NCI-H1694 treated with DMSO at 0.1 percent for 48 hours (cell line): Measurements from ENCODE around the gene KIAA1755.

Source experiments
- DNase-seq: peaks from one replicate; lab custom pipeline; 2025; lab: John Stamatoyannopoulos, UW

The KIAA1755 gene

DNA sequence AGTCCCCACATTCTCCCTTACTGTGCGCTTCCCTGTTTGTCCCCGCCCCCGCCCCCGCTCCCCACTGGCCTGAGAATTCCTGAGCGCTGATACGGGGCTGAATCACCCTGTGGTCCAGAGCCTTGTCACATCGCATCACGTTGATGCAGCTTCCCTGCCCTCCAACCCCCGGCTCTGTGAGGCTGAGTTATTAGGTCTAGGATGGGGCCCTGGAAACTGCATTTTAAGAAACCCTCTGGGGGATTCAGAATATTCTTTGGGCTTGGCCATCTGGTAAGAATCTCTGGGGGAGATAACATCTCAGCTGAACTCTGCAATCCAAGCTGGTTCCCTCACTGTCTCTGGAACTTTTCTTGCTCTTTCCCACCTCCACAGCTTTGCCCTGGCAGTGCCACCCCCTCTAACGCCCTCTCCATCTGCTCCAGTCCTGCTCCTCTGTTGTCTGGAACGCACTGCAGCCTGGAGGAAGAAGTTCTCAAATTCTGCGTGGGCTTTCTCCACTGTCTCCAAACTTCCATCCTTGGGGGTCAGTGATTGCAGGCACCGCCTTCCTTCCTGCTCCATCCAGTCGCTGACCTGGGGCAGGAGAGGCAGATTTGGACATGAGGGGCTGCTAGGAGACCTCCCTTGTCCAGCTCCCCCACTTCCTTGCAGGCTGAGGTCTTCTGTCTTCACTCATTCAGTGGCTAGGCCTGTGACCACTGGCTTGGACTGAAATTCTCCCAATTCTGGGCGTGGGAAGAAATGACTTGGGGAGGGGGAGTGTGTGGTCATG is 42.6 kb downstream of the KIAA1755 start:
- no peak for DNase-seq

DNA sequence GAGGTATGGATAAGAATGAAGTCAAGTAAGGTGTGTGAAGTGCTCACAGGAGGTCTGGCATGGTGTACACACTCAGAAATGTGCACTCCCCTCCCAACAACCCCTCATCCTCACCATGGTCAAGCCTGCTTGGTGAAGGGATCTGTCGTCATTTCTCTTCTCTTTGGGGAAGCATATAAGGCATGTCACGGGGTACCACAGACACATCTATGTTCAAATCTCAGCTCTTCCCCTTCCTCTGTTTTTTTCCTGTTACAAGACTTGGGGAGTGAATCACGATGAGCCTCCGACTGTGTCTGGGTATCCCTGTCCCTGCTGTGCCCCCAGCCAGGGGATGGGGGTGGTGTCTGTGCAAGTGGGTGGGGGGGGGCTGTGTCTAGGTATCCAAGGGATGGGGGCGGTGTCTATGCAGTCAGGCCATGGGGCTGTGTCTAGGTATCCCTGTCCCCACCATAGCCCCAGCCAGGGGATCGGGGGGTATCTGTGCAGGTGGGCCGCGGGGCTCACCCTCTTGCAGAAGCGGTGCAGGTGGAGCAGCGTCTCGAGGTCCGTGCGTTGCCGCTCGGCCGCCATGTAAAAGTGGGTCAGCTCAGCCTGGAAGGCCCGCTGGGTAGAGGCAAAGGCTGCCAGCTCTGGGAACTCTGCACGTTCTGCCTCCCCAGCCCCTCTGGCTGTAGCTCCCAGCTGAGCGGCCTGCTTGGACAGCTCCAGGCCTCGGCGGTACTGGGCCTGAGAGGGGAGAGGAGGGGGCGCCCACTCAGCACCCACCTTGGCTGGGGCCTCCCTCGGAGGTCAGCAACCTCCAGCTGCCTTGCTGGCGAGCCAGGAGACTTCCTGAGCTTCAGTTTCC is 43.6 kb downstream of the KIAA1755 start:
- no peak for DNase-seq

DNA sequence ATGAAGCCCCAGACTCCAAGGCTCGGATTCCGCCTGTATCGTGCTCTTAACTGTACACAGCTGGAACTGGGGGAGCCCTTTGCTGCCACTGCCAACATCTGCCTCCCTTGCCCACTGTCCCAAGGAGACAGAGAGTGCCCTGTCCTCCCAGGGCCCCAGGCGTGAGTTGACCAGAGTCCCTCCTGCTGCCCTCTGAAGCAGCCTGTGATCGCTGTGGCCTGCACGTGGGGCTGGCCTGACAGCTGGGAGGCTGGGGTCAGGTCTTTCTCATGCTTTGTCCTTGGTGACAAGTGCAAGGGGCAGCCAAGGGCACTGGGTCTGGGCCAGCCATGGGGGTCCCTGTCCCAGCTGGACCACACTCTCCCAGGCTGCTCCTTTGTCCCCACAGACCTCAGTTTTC is 44.3 kb downstream of the KIAA1755 start:
- DNase-seq, result no peak

DNA sequence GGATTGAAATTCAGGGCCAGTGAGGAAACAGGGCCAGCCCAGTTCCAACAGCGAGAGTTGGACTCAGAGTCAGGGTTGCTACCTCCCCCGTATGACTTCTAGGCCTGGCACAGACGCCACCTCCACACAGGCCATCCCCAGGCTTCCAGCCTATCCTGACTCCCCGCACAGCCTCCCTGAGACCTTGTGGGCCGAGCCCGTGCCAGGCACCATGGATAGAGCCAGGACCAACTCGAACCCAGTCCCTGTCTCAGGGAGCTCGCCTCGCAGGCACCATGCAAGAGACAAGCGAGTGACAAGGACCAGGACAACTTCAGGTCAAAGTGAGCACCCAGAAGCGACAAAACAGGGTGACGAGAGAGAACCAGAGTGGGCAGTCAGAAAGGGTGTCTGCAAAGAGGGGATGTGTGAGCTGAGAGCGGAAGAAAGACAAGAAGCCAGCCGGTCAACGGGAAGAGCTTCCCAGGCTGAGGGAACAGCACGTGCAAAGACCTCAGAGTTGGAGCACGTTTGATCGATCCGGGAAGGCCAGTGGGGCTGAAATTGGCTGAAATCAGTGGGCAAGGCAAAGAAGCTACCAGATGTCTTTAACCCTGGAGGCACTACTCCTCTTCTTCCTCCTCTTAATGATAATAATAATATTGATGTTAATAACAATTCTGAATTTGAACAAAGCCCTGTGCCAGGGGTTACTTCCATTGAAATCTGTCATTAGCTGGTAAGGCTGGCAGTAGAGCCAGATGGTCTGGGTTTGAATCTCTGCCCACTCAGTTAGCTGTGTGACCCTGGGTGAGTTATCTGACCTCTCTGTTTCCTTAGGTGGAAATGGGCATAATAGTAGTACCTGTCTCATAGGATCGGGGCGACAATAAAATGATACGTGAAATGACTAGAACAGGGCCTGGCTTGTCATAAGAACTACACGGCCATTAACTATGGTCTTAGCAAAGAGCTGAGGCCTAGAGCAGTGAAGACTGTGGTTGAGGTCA is 45.0 kb downstream of the KIAA1755 start:
- DNase-seq, result no peak

DNA sequence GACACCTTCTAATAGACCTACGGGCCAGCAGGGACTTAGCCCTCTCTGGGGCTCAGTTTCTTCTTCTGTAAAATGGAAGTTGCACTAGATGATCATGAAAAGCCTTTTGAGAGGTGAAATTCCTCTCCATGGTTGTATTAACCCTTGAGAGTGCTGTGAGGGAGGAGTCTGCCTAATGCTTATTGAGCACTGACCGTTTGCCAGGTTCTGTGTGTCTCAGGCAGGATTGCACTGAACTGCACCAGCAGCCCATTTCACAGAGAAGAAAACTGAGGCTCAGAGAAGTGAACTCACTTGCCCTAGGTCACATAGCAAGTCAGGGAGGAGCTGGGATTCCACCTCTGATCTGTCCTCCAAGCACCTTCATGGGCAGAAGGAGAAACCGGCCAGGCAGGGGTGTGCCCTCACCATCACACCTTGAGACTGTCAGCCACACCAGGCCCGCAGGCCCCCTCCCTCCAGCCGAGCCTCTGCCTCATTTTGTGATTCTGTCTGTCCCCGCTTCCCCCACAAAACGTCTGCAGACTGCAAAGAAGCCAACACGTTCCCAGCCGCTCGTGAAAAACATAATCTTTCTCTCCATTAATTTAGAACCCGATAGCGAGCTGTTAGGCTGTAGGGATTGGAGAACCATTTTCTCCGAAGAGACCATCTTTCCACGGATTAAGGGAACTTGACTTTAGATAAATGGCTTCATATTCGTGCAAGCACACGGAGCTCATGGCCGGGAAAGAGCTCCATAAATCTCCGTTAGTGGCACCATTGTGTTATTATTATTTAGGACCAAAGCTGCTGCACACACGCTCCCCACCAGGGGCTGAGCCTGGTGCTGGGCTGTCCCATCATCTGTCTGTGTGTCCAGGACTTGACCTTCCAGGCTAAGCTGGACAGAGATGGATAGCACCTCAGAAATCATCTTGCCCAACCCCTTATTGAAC is 46.0 kb downstream of the KIAA1755 start:
- no peak for DNase-seq

DNA sequence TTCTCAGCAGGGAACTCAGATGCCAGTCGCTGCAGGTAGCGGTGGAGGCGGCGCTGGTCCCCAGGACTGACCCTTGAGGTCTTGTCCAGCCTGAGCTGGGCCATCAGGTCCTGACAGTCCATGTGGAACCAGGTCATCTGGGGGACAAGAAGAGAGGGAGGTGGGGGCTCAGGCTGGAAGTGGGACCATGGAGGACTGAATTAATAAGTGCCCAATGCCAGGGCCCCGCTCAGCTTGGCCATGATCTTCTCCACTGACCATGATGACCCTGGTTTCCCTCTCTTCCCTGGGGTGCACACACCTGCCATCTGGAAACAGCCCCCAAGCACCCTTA is 47.0 kb downstream of the KIAA1755 start:
- DNase-seq, result no peak

DNA sequence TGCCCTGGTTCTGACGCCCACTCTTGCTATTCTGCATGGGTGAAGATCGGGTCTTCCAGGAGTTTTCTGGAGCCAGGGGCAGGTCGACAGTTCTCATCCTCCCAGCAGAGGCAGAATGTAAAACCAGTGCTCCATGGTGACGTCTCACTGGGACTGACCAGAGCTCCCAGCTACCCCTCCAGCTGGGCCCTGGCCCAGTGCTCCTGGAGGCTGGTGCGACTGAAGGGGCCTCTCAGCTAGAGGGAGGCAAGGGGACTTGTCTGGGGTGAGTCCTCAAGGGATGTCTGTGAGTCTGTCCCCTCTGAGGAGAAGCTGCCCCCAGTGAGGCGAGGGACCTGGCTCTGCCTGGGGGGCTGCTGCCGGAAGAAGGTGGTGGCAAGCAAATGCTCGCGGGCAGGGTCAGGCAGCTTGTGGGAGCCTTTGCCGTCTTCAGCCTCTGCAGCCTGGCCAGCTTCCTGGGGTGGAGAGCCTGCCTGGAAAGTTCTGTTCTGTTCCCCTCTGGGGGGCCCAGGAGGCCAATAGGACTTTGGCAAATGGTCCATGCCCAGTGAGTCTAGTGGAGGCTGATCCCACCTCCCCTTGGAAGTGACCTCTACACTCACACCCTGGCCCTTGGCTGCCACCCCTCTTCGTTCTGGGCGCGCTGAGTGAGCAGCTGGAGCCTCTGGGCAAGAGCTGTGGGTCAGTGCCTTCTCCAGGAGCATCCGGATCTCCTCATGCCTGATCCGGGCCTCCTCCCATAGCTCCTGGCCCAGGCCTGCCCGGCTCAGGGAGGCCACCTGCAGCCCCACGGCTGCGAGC is 47.5 kb downstream of the KIAA1755 start:
- no peak for DNase-seq

DNA sequence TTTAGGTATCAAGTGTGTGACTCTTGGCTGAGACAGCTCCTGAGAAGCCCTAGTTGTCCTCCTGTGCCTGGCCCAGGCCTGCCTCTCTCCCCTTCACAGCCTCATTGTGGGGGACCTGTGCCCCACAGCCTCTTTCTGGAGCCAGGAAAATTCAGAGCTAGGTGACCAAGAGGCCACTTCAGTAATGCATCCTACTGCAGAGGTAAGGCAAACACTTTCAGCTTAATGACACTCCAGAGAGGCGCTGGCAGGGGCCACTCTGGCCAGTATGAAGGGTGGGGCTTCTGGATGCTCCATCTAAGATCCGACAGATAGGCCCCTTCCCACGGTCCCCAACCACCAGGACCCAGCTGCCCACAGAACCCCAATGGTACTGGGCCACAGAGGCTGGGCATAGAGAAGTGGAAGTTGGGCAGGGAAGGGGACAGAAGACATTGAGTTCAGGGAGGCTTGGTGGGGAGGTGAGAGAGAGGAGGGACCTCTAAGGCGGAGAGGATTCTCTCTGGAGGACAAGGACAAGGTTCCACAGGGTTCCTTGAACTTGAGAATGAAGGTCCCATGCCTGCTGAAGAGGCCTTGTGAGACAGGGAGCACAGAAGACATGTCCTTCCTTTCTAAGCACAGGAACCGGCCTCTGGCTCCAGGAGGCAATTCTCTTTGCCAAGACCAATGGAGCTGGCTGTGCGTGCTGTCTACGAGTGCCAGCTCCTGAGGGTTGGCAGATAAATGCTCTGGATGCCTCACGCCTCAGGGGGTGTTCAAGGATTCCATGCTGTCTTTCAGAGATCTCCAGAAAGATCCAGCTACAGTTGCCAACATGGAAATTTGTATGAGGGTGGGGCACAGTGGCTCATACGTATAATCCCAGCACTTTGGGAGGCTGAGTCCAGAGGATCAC is 49.1 kb downstream of the KIAA1755 start:
- no peak for DNase-seq

DNA sequence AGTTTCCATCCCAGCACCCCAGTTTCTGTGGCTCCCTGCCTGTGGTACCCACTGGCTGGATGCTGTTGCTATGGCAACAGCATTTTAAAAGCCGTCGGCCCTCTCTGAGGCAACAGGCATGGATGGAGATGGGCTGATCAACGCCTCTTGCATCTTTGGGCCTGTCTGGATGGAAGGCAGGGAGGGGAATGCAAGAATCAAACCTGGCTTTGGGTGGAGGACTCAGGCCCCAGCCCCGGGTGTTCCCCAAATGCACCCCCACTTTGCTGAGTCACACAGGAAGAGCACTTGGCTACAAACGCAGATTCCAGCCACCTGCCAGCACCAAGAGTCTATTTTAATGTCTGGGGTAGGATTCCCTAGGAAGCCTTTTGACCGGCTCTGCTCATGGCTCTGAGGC is 49.8 kb downstream of the KIAA1755 start:
- DNase-seq, result no peak

DNA sequence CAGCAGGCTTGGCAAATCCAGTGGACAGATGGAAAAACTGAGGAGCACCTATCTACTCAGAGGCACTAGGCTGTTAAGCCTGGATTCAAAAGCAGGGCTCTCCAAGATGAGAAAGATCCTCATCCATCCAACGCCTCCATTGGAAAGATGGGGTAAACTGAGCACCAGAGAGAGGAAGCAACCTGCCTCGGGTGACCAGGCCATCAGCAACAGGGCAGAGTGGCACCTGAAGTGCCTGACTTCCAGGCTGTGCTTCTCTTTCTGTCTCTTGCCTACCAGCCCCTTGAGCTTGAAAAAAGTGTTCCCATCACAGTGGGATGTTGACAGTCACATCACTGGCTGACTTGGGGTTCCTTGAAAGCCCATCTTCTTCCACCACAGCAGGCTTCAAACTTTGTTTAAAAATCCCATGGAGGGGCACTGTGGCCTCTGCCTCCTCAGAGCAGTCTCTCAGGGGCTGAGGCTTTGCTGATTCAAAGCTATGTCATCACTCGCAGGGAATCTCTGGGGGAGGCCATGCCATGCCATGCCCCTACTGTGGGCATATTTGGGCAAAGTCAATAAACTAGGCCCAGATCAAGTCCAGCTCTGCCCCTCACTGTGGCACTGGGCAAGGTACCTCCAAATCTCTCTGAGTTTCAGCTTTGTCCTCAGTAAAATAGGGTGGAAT is 50.7 kb downstream of the KIAA1755 start:
- no peak for DNase-seq

DNA sequence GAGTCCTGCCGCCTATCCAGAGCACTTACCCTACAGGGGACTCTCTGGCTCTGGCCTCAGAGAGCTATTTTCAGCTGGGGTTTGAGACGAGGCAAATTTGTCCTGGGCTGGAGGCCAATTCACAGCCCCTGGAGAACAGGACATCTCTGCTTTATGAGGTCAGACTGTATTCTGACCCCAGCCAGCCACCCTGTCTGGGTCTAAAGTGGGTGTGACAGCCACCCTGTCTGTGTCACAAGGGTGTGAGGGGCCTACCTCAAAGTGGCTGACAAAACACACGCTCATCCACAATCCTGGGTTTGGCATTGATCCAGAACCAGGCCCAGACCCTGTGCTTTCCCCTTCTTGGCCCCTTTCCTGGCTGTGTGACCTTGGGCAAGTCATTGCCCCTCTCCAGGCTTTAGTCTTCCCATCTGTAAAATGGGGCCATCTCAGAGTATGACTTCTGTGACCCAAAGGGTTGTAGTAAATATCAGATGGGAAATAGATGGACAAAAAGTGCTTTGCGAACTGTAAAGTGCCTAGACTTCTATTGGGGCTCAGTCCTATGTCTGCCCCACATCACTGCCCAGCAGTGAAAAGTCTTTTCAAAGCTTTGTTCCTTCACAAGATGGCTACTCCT is 51.4 kb downstream of the KIAA1755 start:
- DNase-seq, result no peak

DNA sequence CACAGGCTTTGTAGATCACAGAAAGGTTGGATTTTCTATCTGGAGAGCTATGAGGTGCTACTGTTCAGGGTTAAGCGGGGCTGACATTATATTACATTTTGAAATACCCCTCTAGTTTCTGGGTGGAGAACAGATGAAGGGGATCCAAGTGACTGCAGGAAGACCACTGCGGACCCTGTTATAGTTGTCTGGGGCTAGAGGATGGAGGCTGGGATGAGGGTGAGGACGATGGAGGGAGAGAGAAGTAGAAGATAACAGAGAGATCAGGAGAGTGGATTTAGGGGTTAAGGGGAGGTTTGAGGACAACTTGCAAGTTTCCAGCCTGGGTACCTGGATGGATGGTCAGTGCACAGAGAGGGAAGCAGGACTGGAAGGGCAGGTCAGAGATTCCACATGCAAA is 52.0 kb downstream of the KIAA1755 start:
- DNase-seq, result no peak

DNA sequence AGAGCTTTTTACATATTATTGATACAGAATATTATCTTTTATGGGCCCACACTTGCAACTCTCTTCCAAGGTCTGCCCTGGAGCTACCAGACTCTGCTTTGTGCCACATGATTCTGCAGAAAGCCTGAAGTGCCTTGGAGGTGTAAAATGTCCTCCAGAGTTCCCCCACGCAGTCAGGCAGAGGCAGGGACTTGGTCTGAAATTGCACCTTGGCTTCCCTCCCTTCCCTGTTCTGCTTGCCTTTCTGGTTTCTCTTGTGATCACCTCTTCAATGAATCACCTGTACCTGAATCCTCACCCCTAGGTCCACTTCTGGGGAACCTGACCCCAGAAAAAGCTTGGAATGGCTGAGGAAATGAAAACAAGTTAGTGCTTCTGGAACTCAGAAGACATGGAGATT is 52.4 kb downstream of the KIAA1755 start:
- DNase-seq, result no peak

DNA sequence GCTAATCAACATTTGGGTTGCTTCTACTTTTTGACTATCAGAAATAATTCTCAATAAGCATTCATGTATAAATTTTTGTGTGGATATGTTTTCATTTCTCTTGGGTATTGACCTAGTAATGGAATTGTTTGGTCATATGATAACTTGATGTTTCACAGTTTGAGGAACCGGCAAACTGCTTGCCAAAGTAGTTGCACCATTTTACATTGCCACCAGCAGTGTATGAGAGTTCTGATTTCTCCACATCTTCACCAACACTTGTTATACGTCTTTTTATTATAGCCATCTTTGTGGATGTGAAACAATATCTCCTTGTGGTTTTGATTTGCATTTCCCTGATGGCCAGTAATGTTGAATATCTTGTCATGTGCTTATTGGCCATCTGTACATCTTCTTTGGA is 52.9 kb downstream of the KIAA1755 start:
- DNase-seq, result no peak

DNA sequence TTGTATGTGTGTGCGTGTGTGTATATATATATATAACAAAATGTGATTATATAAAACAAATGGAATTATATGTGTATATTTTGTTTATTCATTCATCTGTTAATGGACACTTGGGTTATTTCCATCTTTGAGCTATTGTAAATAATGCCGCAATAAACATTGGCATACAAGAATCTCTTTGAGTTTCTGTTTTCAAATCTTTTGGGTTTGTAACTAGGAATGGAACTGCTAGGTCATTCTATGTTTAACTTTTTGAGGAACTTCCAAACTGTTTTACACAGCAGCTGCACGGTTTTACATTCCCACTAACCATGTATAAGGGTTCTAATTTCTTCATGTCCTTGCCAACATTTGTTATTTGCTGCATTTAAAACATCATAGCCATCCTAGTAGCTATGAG is 55.5 kb downstream of the KIAA1755 start:
- DNase-seq, result no peak

DNA sequence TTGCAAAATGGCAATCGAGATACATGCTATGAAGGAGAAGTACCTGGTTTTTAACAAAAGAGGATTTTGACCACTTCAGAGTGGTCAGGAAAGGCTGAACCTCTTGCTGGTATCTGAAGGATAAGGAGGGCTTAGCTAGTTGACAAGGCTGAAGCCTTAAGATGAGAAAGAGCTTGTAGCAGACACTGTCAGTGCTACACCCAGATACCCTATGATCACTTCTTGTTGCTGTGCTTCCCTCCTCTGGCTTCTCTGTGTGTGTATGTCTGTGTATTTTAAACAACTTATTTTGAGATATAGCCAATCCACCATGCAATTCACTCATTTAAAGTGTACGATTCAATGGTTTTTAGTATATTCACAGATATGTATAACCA is 56.6 kb downstream of the KIAA1755 start:
- no peak for DNase-seq

DNA sequence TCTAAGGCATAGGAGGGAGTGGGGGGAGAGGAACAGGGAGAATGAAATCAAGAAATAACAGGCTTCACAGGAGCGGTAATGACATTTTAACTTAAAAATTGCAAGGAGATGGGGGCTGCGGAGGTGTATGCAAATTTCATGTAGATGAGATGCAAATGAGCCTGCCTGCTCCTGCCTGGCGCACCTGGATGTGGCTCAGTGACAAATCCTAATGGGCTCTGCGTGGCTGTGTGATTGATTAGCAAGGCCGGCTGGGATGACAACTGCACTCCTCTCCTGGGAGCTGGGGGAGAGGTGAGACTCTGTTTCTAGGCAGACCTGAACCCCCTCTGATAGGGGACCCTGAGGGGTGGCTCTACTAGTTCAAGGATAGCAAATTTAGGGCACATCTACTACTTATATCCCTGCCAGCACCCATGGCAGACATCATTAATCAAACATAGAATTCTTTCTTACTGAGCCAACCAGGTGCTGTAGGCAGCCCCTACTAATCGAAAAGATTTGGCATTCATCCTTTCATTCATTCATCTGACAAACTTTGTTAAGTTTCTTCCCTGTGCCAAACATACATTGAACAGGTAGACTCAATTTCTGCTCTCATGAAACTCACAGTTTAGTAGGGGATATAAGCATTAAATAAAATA is 57.1 kb downstream of the KIAA1755 start:
- DNase-seq, result no peak

DNA sequence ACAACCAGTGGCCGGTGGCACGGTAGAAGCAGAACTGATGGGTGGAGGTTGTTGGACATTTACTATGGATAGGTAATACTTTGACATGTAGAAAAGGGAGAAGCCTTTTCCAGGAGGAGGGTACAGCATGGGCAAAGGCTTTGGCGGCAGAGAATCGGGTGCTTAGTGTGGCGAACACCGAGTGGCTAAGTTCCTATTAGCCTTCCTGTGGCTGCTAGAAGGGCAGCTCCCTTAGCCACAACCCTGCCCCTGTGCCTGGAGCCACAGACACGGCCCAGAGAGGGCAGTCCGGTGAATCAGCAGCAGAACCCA is 57.6 kb downstream of the KIAA1755 start:
- no peak for DNase-seq
